HG03521 (cell line): Measurements from ENCODE around the gene SYNPR.

Experiments
- ATAC-seq: cut with Tn5 transposase; IDR thresholded peaks from one replicate; pipeline ENCODE4 v1.9.1; 2021; ENCODE audit warnings: mild to moderate bottlenecking, moderate library complexity; ENCODE audit not compliant: unreplicated experiment

Gene SYNPR

GRCh38 chr3:63303238-63303637, 25.1 kb downstream of the SYNPR start:
- no peak for ATAC-seq

- no peak for ATAC-seq
Measured at GRCh38 chr3:63304421-63304820, 26.3 kb downstream of the SYNPR start.

- no peak for ATAC-seq
Measured at GRCh38 chr3:63308072-63308471, 30.0 kb downstream of the SYNPR start.

- ATAC-seq: no peak
Measured at GRCh38 chr3:63309768-63310167, 31.7 kb downstream of the SYNPR start.

- no peak for ATAC-seq
Measured at GRCh38 chr3:63323766-63324165, 45.7 kb downstream of the SYNPR start.

- ATAC-seq: no peak
Measured at GRCh38 chr3:63324621-63325020, 46.5 kb downstream of the SYNPR start.

- ATAC-seq: no peak
Measured at GRCh38 chr3:63325386-63325785, 47.3 kb downstream of the SYNPR start.

- ATAC-seq: no peak
Measured at GRCh38 chr3:63328365-63328764, 50.3 kb downstream of the SYNPR start.

GRCh38 chr3:63331520-63331919, 53.4 kb downstream of the SYNPR start:
- ATAC-seq: no peak

- ATAC-seq: no peak
Measured at GRCh38 chr3:63333815-63334214, 55.7 kb downstream of the SYNPR start.

- no peak for ATAC-seq
Measured at GRCh38 chr3:63338351-63338750, 60.2 kb downstream of the SYNPR start.

GRCh38 chr3:63343674-63344073, 65.6 kb downstream of the SYNPR start:
- no peak for ATAC-seq

GRCh38 chr3:63344661-63345060, 66.6 kb downstream of the SYNPR start:
- ATAC-seq: no peak

GRCh38 chr3:63349583-63350573, 71.8 kb downstream of the SYNPR start:
- ATAC-seq: peak; percentile 84

- peak; percentile 57 for ATAC-seq
Measured at GRCh38 chr3:63351159-63352007, 73.3 kb downstream of the SYNPR start.

- no peak for ATAC-seq
Measured at GRCh38 chr3:63352008-63352279, 73.8 kb downstream of the SYNPR start.

- ATAC-seq: no peak
Measured at GRCh38 chr3:63353383-63353782, 75.3 kb downstream of the SYNPR start.

GRCh38 chr3:63354160-63354559, 76.1 kb downstream of the SYNPR start:
- no peak for ATAC-seq

GRCh38 chr3:63355809-63356208, 77.7 kb downstream of the SYNPR start:
- no peak for ATAC-seq

GRCh38 chr3:63364495-63364894, 86.4 kb downstream of the SYNPR start:
- ATAC-seq: no peak

GRCh38 chr3:63364910-63365309, 86.8 kb downstream of the SYNPR start:
- no peak for ATAC-seq

GRCh38 chr3:63365671-63366070, 87.6 kb downstream of the SYNPR start:
- no peak for ATAC-seq
